HepG2 (cell line): Measurements from ENCODE around the gene ARHGAP26. TPM values are rescaled to one million over a fixed set of nuclear protein-coding genes. Genes with fewer than 3 reads are reported as not detected.
A peak's percentile ranks its signal among the peaks of the same experiment; 100 is the strongest.

Experiments
- ATAC-seq: fragments of 200-7000 bp; cut with Tn5 transposase; 3 replicates; pipeline ENCODE4 v1.9.1; 2020; ENCODE audit warnings: mild to moderate bottlenecking, moderate library complexity
- BruUV-seq: library from RNA; stranded (reverse); fragments of 400-500 nt; replicated peaks from 2 replicates; lab custom pipeline; 2021; lab: Mats Ljungman, UMichigan
- CTCF ChIA-PET: fragments of 300-600 bp; formaldehyde crosslinking; extraction: SDS; loops from one replicate; lab custom pipeline; 2021; ENCODE audit warnings: low total read pairs, inconsistent platforms, low intra/inter-chr PET ratio; lab: Yijun Ruan, JAX
- POLR2A ChIA-PET: fragments of 350-600 bp; sonication (Branson Sonifier 250); formaldehyde crosslinking; loops from one replicate; lab custom pipeline; 2020; ENCODE audit warnings: antibody characterized with exemption, inconsistent platforms; lab: Yijun Ruan, JAX
- DNase-seq: peaks from one replicate; pipeline ENCODE4 v3.0.0-alpha.2; 2015; ENCODE audit warnings: low spot score
- FAIRE-seq: peaks from 3 replicates; lab custom pipeline; 2011; peaks lifted over from hg19 to GRCh38; lab: Jason Lieb, UNC
- H2AFZ ChIP-seq: one replicate; pipeline ENCODE4 v1.6.1; 2011; ENCODE audit warnings: low read length, inconsistent platforms
- H3K27ac ChIP-seq: fragments of 300-600 bp; 3 replicates; pipeline ENCODE4 v1.8.0; 2011; ENCODE audit warnings: mixed run types, mild to moderate bottlenecking, mixed read lengths, low read length, inconsistent platforms; ENCODE audit not compliant: insufficient read depth; ENCODE audit errors: extremely low read length
- H3K27me3 ChIP-seq, 2 experiments: fragments of 200-600 bp in 1 of 2; 2 replicates in 1 of 2; 3 replicates in 1 of 2; pipeline versions ENCODE4 v1.6.0 to v1.8.0; 2011; ENCODE audit warnings: low read length in 2 of 2, mild to moderate bottlenecking in 2 of 2, moderate library complexity in 2 of 2, inconsistent platforms in 1 of 2; ENCODE audit not compliant: insufficient read depth in 2 of 2, control insufficient read depth in 1 of 2
- H3K36me3 ChIP-seq, 2 experiments: fragments of 200-600 bp in 1 of 2; replicated peaks in 1 of 2; 2 replicates in 1 of 2; 3 replicates in 1 of 2; pipeline versions ENCODE4 v1.5.1 to v1.8.0; 2011; ENCODE audit warnings: low read length in 2 of 2, inconsistent platforms in 1 of 2; ENCODE audit not compliant: insufficient read depth in 2 of 2, control insufficient read depth in 1 of 2
- H3K4me1 ChIP-seq: 2 replicates; pipeline ENCODE4 v1.5.1; 2012; ENCODE audit warnings: low read length, inconsistent platforms; ENCODE audit not compliant: insufficient read depth
- H3K4me2 ChIP-seq: 2 replicates; pipeline ENCODE4 v1.6.0; 2011; ENCODE audit warnings: low read depth, low read length, inconsistent platforms
- H3K4me3 ChIP-seq, 3 experiments: fragments of 200-600 bp in 1 of 3; sonication (generic), shearing (Covaris generic) in 1 of 3; replicated peaks in 1 of 3; 2 replicates each; pipeline ENCODE4 v1.5.1; 2011 to 2016; ENCODE audit warnings: low read length in 3 of 3, inconsistent platforms in 2 of 3, low read depth in 2 of 3, mild to moderate bottlenecking in 2 of 3, control low read depth in 1 of 3, mixed read lengths in 1 of 3; ENCODE audit not compliant: insufficient read depth in 1 of 3
- H3K79me2 ChIP-seq: one replicate; pipeline ENCODE4 v1.6.1; 2011; ENCODE audit warnings: low read length, inconsistent platforms; ENCODE audit not compliant: insufficient read depth
- H3K9ac ChIP-seq: 2 replicates; pipeline ENCODE4 v1.6.0; 2011; ENCODE audit warnings: mild to moderate bottlenecking, low read depth, low read length, inconsistent platforms; ENCODE audit not compliant: insufficient read depth
- H3K9me3 ChIP-seq: 2 replicates; pipeline ENCODE4 v1.5.1; 2012; ENCODE audit warnings: mild to moderate bottlenecking, low read length
- H4K20me1 ChIP-seq: 2 replicates; pipeline ENCODE4 v1.6.0; 2011; ENCODE audit warnings: inconsistent platforms, mild to moderate bottlenecking, low read length, moderate library complexity; ENCODE audit not compliant: insufficient read depth
- ERF ChIP-seq: IDR thresholded peaks from 2 replicates; pipeline ENCODE4 v1.6.1; 2018; ENCODE audit warnings: missing biosample characterization, missing genetic modification reagents
- ISX ChIP-seq: sonication (generic); formaldehyde crosslinking; conservative IDR thresholded peaks from 2 replicates; pipeline ENCODE4 v1.5.0; 2020; ENCODE audit warnings: missing genetic modification reagents
- MBD4 ChIP-seq: IDR thresholded peaks from 2 replicates; pipeline ENCODE4 v1.6.1; 2012; ENCODE audit warnings: low read length, inconsistent platforms, borderline replicate concordance
- MYC ChIP-seq: sonication (generic); formaldehyde crosslinking; IDR thresholded peaks from 2 replicates; pipeline ENCODE4 v1.9.0; 2021; ENCODE audit warnings: missing genetic modification reagents, borderline replicate concordance
- SOX6 ChIP-seq, 2 experiments: fragments of 450-650 bp in 1 of 2; sonication (generic) in 1 of 2; formaldehyde crosslinking in 1 of 2; IDR thresholded peaks; 2 replicates each; pipeline versions ENCODE4 v1.4.0 to v1.6.1; 2017 to 2020; ENCODE audit warnings: antibody characterized with exemption in 1 of 2, mild to moderate bottlenecking in 1 of 2, missing genetic modification reagents in 1 of 2
- ZNF234 ChIP-seq: sonication (generic); formaldehyde crosslinking; conservative IDR thresholded peaks from 2 replicates; pipeline ENCODE4 v1.5.1; 2020; ENCODE audit warnings: mild to moderate bottlenecking, missing genetic modification reagents
- ZNF354B ChIP-seq: sonication (generic); formaldehyde crosslinking; IDR thresholded peaks from 2 replicates; pipeline ENCODE4 v1.8.0; 2022; ENCODE audit warnings: mild to moderate bottlenecking, missing genetic modification reagents
- ZNF713 ChIP-seq: sonication (generic); formaldehyde crosslinking; IDR thresholded peaks from 2 replicates; pipeline ENCODE4 v1.4.0; 2020; ENCODE audit warnings: mild to moderate bottlenecking, missing genetic modification reagents
- ZNF773 ChIP-seq: sonication (generic); formaldehyde crosslinking; IDR thresholded peaks from 2 replicates; pipeline ENCODE4 v1.4.0; 2020; ENCODE audit warnings: missing genetic modification reagents, borderline replicate concordance
- ZNF781 ChIP-seq: sonication (generic); formaldehyde crosslinking; IDR thresholded peaks from 2 replicates; pipeline ENCODE4 v1.5.1; 2020; ENCODE audit warnings: borderline replicate concordance, mild to moderate bottlenecking, missing genetic modification reagents; ENCODE audit errors: not compliant biosample characterization
- WGBS: methylation state at CpG from one replicate; pipeline ENCODE4 v1.1.6; 2017; ENCODE audit warnings: low lambda C conversion rate; 5-methylcytosine and 5-hydroxymethylcytosine counted together
- in situ Hi-C: cut with HindIII; loops from 2 replicates; pipeline ENCODE4 v1.10.0; 2017; ENCODE audit warnings: low pct_unique_long_range_greater_than_20kb; ENCODE audit not compliant: extremely low pct_ligation_motif_present
- intact Hi-C: fragments of 100-400 bp; cut with micrococcal nuclease; formaldehyde crosslinking; loops from one replicate; pipeline ENCODE4 v1.10.0; 2022; ENCODE audit not compliant: unreplicated experiment
- polyA plus RNA-seq, 8 experiments: library from polyadenylated mRNA; depleted of rRNA in 3 of 8; stranded (reverse) in 7 of 8; unstranded in 1 of 8; fragments of >200 nt; fragmentation: Illumina TruSeq in 4 of 8; extraction: Trizol in 4 of 8; gene quantifications; 2 replicates each; pipeline versions ENCODE4 v1.2.1 to v1.2.3, GENCODE V29; 2011 to 2016; ENCODE audit warnings: low read depth in 4 of 8, missing spikeins in 1 of 8, mixed read lengths in 1 of 8; ENCODE audit not compliant: insufficient read depth in 1 of 8
- total RNA-seq, 5 experiments: library from RNA; depleted of rRNA; stranded (reverse); fragments of >200 nt; fragmentation: Illumina TruSeq; extraction: Trizol; gene quantifications; 2 replicates each; pipeline ENCODE4 v1.2.3, GENCODE V29; 2016; ENCODE audit warnings: low read depth in 1 of 5
- TF ChIP-seq, protein P1 (sequence below): sonication (generic); formaldehyde crosslinking; IDR thresholded peaks from 2 replicates; pipeline ENCODE4 v1.4.0; 2020; ENCODE audit warnings: missing genetic modification reagents, low read depth, mild to moderate bottlenecking, borderline replicate concordance
- TF ChIP-seq, protein P2 (sequence below): sonication (generic); formaldehyde crosslinking; IDR thresholded peaks from 2 replicates; pipeline ENCODE4 v1.5.0; 2020; ENCODE audit warnings: mild to moderate bottlenecking, missing genetic modification reagents, moderate library complexity
- TF ChIP-seq, protein P3 (sequence below): sonication (generic); formaldehyde crosslinking; IDR thresholded peaks from 2 replicates; pipeline ENCODE4 v1.8.0; 2022; ENCODE audit warnings: missing genetic modification reagents, mild to moderate bottlenecking, borderline replicate concordance
- TF ChIP-seq, protein P4 (sequence below): IDR thresholded peaks from 2 replicates; pipeline ENCODE4 v1.4.0; 2020; ENCODE audit warnings: mild to moderate bottlenecking, missing genetic modification reagents
- TF ChIP-seq, protein P5 (sequence below): sonication (generic); formaldehyde crosslinking; IDR thresholded peaks from 2 replicates; pipeline ENCODE4 v1.4.0; 2020; ENCODE audit warnings: mild to moderate bottlenecking, missing genetic modification reagents

Gene ARHGAP26
- total and polyA plus RNA-seq, 2 of the 13 experiments (the other 11 are each of a cell fraction or from before 2014, with no cell fraction given) = 9.6 to 18.2 TPM

DNA sequence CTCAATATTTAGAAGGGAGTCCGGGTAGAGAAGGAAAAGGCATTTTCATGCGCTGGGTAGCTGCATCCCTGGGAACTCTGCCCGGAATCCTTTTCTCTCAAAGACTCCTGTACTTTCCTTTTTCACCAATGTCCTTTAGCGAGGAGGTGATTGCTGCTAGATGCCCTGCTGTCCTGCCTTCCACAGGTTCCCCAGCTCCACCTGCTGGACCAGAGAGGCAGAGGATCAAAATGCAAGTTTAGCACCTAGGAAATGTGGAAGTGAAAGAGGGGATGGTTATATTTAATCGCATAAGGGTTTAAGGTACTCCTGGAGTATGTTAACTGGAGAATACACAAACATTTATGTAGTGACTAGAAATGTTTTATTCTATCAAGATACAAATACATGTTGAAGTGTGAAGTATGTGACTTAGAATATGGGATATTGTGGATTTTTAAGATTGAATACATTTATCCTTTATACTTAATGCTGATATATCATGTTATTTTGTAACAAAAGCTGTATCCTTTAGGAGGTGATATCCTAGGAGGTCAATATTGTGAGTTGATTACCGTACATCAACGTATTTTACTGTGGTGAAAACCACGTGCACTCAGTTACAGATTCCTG lies 145.7 kb downstream of the ARHGAP26 start:
- Histone ChIP-seq H3K9me3 (no peaks in the 10 kb centered on the region), H3K4me3 (no peak overlapping the region), H3K4me2 (no peak overlapping the region), H2AFZ (no peak overlapping the region), H3K27me3 (no peaks in the 10 kb centered on the region), H3K27ac (no peak overlapping the region), H3K4me1 (peaks cover 26% of the 10 kb centered on the region), H3K9ac (no peak overlapping the region), H3K79me2 (no peaks in the 10 kb centered on the region), H4K20me1 (no peaks in the 10 kb centered on the region), H3K36me3 (peaks cover 4 to 29% of the 10 kb centered on the region in 2 experiments; a peak in 4 of 5 replicates)
- FAIRE-seq = peak; percentile 86
- in situ Hi-C loops (no loop called here), intact Hi-C loops (loop anchor here (1.0 kb wide), 1 partner anchor 199 kb away; no protein-coding TSS in a partner anchor)
- ChIA-PET POLR2A (no interaction called here), CTCF (interaction anchor here (0.8 to 1.9 kb wide), 3 partner anchors 27 to 909 kb away, joined by 3 to 9 read pairs (median 3); no protein-coding TSS in a partner anchor)
- 76% methylated on average over 8 of the region's 8 CpGs for WGBS
- peak; percentile 50 for DNase-seq
- no TSS peak for BruUV-seq
- peak; percentile 90 for ATAC-seq
- TF ChIP-seq ISX (CRISPR knock-in tag) (no peak), ZNF354B (no peak), MYC (CRISPR knock-in tag) (no peak), ERF (0 out of 2 replicates have a peak, but pooled peaks have one; percentile 24), MBD4 (no peak), ZNF773 (CRISPR knock-in tag) (no peak), ZNF234 (CRISPR knock-in tag) (no peak), ZNF713 (CRISPR knock-in tag) (no peak), SOX6 (IDR thresholded peaks at IDR 0.05) (no peak), SOX6 (CRISPR knock-in tag; IDR thresholded peaks at IDR 0.05) (no peak), ZNF781 (CRISPR knock-in tag) (no peak)
- TF ChIP-seq, protein P1, sequence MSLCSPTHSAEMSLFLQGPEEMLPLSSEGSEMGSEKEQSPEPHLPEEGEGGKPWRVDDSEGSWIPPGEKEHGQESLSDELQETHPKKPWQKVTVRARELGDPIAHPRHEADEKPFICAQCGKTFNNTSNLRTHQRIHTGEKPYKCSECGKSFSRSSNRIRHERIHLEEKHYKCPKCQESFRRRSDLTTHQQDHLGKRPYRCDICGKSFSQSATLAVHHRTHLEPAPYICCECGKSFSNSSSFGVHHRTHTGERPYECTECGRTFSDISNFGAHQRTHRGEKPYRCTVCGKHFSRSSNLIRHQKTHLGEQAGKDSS (CRISPR knock-in tag) = no peak
- TF ChIP-seq, protein P2, sequence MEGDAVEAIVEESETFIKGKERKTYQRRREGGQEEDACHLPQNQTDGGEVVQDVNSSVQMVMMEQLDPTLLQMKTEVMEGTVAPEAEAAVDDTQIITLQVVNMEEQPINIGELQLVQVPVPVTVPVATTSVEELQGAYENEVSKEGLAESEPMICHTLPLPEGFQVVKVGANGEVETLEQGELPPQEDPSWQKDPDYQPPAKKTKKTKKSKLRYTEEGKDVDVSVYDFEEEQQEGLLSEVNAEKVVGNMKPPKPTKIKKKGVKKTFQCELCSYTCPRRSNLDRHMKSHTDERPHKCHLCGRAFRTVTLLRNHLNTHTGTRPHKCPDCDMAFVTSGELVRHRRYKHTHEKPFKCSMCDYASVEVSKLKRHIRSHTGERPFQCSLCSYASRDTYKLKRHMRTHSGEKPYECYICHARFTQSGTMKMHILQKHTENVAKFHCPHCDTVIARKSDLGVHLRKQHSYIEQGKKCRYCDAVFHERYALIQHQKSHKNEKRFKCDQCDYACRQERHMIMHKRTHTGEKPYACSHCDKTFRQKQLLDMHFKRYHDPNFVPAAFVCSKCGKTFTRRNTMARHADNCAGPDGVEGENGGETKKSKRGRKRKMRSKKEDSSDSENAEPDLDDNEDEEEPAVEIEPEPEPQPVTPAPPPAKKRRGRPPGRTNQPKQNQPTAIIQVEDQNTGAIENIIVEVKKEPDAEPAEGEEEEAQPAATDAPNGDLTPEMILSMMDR = peak; percentile 81
- TF ChIP-seq, protein P3, sequence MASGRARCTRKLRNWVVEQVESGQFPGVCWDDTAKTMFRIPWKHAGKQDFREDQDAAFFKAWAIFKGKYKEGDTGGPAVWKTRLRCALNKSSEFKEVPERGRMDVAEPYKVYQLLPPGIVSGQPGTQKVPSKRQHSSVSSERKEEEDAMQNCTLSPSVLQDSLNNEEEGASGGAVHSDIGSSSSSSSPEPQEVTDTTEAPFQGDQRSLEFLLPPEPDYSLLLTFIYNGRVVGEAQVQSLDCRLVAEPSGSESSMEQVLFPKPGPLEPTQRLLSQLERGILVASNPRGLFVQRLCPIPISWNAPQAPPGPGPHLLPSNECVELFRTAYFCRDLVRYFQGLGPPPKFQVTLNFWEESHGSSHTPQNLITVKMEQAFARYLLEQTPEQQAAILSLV (CRISPR knock-in tag) = no peak
- TF ChIP-seq, protein P4, sequence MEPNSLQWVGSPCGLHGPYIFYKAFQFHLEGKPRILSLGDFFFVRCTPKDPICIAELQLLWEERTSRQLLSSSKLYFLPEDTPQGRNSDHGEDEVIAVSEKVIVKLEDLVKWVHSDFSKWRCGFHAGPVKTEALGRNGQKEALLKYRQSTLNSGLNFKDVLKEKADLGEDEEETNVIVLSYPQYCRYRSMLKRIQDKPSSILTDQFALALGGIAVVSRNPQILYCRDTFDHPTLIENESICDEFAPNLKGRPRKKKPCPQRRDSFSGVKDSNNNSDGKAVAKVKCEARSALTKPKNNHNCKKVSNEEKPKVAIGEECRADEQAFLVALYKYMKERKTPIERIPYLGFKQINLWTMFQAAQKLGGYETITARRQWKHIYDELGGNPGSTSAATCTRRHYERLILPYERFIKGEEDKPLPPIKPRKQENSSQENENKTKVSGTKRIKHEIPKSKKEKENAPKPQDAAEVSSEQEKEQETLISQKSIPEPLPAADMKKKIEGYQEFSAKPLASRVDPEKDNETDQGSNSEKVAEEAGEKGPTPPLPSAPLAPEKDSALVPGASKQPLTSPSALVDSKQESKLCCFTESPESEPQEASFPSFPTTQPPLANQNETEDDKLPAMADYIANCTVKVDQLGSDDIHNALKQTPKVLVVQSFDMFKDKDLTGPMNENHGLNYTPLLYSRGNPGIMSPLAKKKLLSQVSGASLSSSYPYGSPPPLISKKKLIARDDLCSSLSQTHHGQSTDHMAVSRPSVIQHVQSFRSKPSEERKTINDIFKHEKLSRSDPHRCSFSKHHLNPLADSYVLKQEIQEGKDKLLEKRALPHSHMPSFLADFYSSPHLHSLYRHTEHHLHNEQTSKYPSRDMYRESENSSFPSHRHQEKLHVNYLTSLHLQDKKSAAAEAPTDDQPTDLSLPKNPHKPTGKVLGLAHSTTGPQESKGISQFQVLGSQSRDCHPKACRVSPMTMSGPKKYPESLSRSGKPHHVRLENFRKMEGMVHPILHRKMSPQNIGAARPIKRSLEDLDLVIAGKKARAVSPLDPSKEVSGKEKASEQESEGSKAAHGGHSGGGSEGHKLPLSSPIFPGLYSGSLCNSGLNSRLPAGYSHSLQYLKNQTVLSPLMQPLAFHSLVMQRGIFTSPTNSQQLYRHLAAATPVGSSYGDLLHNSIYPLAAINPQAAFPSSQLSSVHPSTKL (CRISPR knock-in tag) = 0 out of 2 replicates have a peak, but pooled peaks have one; percentile 13
- TF ChIP-seq, protein P5, sequence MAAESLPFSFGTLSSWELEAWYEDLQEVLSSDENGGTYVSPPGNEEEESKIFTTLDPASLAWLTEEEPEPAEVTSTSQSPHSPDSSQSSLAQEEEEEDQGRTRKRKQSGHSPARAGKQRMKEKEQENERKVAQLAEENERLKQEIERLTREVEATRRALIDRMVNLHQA (CRISPR knock-in tag) = no peak
